H9 (cell line): ENCODE results near the gene IDI2. TPM values are rescaled to one million over a fixed set of nuclear protein-coding genes. Genes with fewer than 3 reads are reported as not detected.

Experiments used
- DNase-seq: peaks from one replicate; pipeline ENCODE4 v3.0.0-alpha.2; 2017
- H2AFZ ChIP-seq: one replicate; pipeline ENCODE4 v1.6.1; 2013; ENCODE audit warnings: mild to moderate bottlenecking, low read length, control low read depth, moderate library complexity
- H2AK5ac ChIP-seq: 2 replicates; pipeline ENCODE4 v1.6.1; 2013; ENCODE audit warnings: low read length, control low read depth, mixed read lengths; ENCODE audit not compliant: insufficient read length
- H2BK120ac ChIP-seq: one replicate; pipeline ENCODE4 v1.6.1; 2013; ENCODE audit warnings: low read depth, mild to moderate bottlenecking, low read length, control low read depth, inconsistent platforms; ENCODE audit not compliant: poor library complexity, severe bottlenecking
- H2BK12ac ChIP-seq: 2 replicates; pipeline ENCODE4 v1.6.1; 2013; ENCODE audit warnings: low read length, control low read depth, mixed read lengths, low read depth; ENCODE audit not compliant: insufficient read length
- H2BK15ac ChIP-seq: 2 replicates; pipeline ENCODE4 v1.6.1; 2013; ENCODE audit warnings: low read depth, low read length, control low read depth
- H2BK20ac ChIP-seq: one replicate; pipeline ENCODE4 v1.6.1; 2013; ENCODE audit warnings: low read depth, mild to moderate bottlenecking, low read length, control low read depth, inconsistent platforms; ENCODE audit not compliant: poor library complexity, severe bottlenecking
- H2BK5ac ChIP-seq: 2 replicates; pipeline ENCODE4 v1.6.1; 2013; ENCODE audit warnings: low read length, control low read depth, mixed read lengths; ENCODE audit not compliant: insufficient read length
- H3K14ac ChIP-seq: 2 replicates; pipeline ENCODE4 v1.6.1; 2013; ENCODE audit warnings: low read length, control low read depth; ENCODE audit not compliant: insufficient read depth
- H3K18ac ChIP-seq: 2 replicates; pipeline ENCODE4 v1.6.1; 2013; ENCODE audit warnings: low read depth, mild to moderate bottlenecking, mixed read lengths, low read length, control low read depth; ENCODE audit not compliant: insufficient read length
- H3K23ac ChIP-seq: 2 replicates; pipeline ENCODE4 v1.6.1; 2013; ENCODE audit warnings: low read length, control low read depth, mixed read lengths, low read depth; ENCODE audit not compliant: insufficient read length
- H3K23me2 ChIP-seq: 2 replicates; pipeline ENCODE4 v1.6.1; 2013; ENCODE audit warnings: low read depth, mild to moderate bottlenecking, mixed read lengths, low read length, control low read depth; ENCODE audit not compliant: insufficient read length, poor library complexity, severe bottlenecking
- H3K27ac ChIP-seq: 2 replicates; pipeline ENCODE4 v1.5.1; 2013; ENCODE audit warnings: low read length, control low read depth, mixed read lengths, low read depth; ENCODE audit not compliant: insufficient read length
- H3K27me3 ChIP-seq: 2 replicates; pipeline ENCODE4 v1.6.1; 2013; ENCODE audit warnings: low read length, control low read depth, inconsistent platforms; ENCODE audit not compliant: insufficient read depth
- H3K4ac ChIP-seq: 2 replicates; pipeline ENCODE4 v1.6.1; 2013; ENCODE audit warnings: low read depth, mild to moderate bottlenecking, control low read depth, inconsistent platforms, low read length, moderate library complexity
- H3K4me1 ChIP-seq: 2 replicates; pipeline ENCODE4 v1.6.1; 2013; ENCODE audit warnings: low read length, control low read depth, inconsistent platforms; ENCODE audit not compliant: insufficient read depth
- H3K4me2 ChIP-seq: 2 replicates; pipeline ENCODE4 v1.6.1; 2013; ENCODE audit warnings: low read length, control low read depth, mixed read lengths; ENCODE audit not compliant: insufficient read length, insufficient read depth
- H3K56ac ChIP-seq: 2 replicates; pipeline ENCODE4 v1.6.1; 2013; ENCODE audit warnings: low read depth, mild to moderate bottlenecking, mixed read lengths, low read length, control low read depth; ENCODE audit not compliant: insufficient read length
- H3K79me1 ChIP-seq: 2 replicates; pipeline ENCODE4 v1.6.1; 2013; ENCODE audit warnings: low read depth, mild to moderate bottlenecking, moderate library complexity, low read length, control low read depth, inconsistent platforms; ENCODE audit not compliant: insufficient read depth, poor library complexity, severe bottlenecking
- H3K79me2 ChIP-seq: 2 replicates; pipeline ENCODE4 v1.6.1; 2013; ENCODE audit warnings: low read length, control low read depth, inconsistent platforms; ENCODE audit not compliant: insufficient read depth
- H3K9ac ChIP-seq: 2 replicates; pipeline ENCODE4 v1.6.1; 2013; ENCODE audit warnings: low read length, control low read depth, mixed read lengths; ENCODE audit not compliant: insufficient read length; ENCODE audit errors: extremely low read depth
- H3K9me3 ChIP-seq: one replicate; pipeline ENCODE4 v1.6.1; 2013; ENCODE audit warnings: low read depth, low read length, inconsistent platforms; ENCODE audit not compliant: control insufficient read depth
- H3T11ph ChIP-seq: one replicate; pipeline ENCODE4 v1.6.1; 2013; ENCODE audit warnings: mild to moderate bottlenecking, low read length, control low read depth, inconsistent platforms
- H4K20me1 ChIP-seq: one replicate; pipeline ENCODE4 v1.6.1; 2013; ENCODE audit not compliant: control insufficient read depth, insufficient read length, insufficient read depth
- H4K5ac ChIP-seq: 2 replicates; pipeline ENCODE4 v1.6.1; 2013; ENCODE audit warnings: low read depth, mild to moderate bottlenecking, mixed read lengths, low read length, control low read depth; ENCODE audit not compliant: insufficient read length
- H4K8ac ChIP-seq: replicated peaks from 2 replicates; pipeline ENCODE4 v1.6.1; 2013; ENCODE audit warnings: low read length, control low read depth, mixed read lengths, low read depth; ENCODE audit not compliant: insufficient read length
- H4K91ac ChIP-seq: 2 replicates; pipeline ENCODE4 v1.6.1; 2013; ENCODE audit warnings: low read depth, mild to moderate bottlenecking, moderate library complexity, mixed read lengths, low read length, control low read depth; ENCODE audit not compliant: insufficient read length
- H3K27ac Mint-ChIP-seq, 3 experiments: 2 replicates in 2 of 3; 3 replicates in 1 of 3; pipeline ENCODE4 v1.8.0; 2020 to 2021; ENCODE audit warnings: mixed read lengths in 3 of 3, mild to moderate bottlenecking in 1 of 3, moderate library complexity in 1 of 3
- H3K27me3 Mint-ChIP-seq: 2 replicates; pipeline ENCODE4 v1.8.0; 2021; ENCODE audit warnings: low read depth, mild to moderate bottlenecking, moderate library complexity, mixed read lengths
- H3K36me3 Mint-ChIP-seq, 3 experiments: 2 replicates in 2 of 3; 3 replicates in 1 of 3; pipeline ENCODE4 v1.8.0; 2020 to 2021; ENCODE audit warnings: low read depth in 3 of 3, mixed read lengths in 3 of 3; ENCODE audit not compliant: insufficient read depth in 1 of 3
- H3K4me1 Mint-ChIP-seq, 2 experiments: 2 replicates each; pipeline ENCODE4 v1.8.0; 2020; ENCODE audit warnings: mixed read lengths in 2 of 2
- H3K4me3 Mint-ChIP-seq, 2 experiments: 2 replicates in 1 of 2; 3 replicates in 1 of 2; pipeline ENCODE4 v1.8.0; 2020 to 2021; ENCODE audit warnings: mild to moderate bottlenecking in 2 of 2, mixed read lengths in 2 of 2, moderate library complexity in 1 of 2
- H3K9me3 Mint-ChIP-seq, 2 experiments: 2 replicates in 1 of 2; 3 replicates in 1 of 2; pipeline ENCODE4 v1.8.0; 2020; ENCODE audit warnings: mild to moderate bottlenecking in 2 of 2, mixed read lengths in 2 of 2, moderate library complexity in 1 of 2
- WGBS: extraction: QIAGEN DNeasy Blood & Tissue Kit; methylation state at CpG from one replicate; pipeline ENCODE4 v1.1.7; 2013; ENCODE audit warnings: missing lambda C conversion rate, low lambda C conversion rate, mixed read lengths; ENCODE audit not compliant: insufficient read length; ENCODE audit errors: extremely low coverage; 5-methylcytosine and 5-hydroxymethylcytosine counted together
- total RNA-seq: library from RNA; stranded (reverse); gene quantifications from 2 replicates; pipeline ENCODE4 v1.2.1, GENCODE V29; 2021
- TF ChIP-seq, protein P1 (sequence below): fragments of 200-600 bp; sonication (generic); conservative IDR thresholded peaks from 3 replicates; pipeline ENCODE4 v1.8.0; 2021; ENCODE audit warnings: antibody characterized with exemption, mild to moderate bottlenecking

Gene IDI2
- total RNA-seq, 1 experiment from 2014 or later: not detected

DNA sequence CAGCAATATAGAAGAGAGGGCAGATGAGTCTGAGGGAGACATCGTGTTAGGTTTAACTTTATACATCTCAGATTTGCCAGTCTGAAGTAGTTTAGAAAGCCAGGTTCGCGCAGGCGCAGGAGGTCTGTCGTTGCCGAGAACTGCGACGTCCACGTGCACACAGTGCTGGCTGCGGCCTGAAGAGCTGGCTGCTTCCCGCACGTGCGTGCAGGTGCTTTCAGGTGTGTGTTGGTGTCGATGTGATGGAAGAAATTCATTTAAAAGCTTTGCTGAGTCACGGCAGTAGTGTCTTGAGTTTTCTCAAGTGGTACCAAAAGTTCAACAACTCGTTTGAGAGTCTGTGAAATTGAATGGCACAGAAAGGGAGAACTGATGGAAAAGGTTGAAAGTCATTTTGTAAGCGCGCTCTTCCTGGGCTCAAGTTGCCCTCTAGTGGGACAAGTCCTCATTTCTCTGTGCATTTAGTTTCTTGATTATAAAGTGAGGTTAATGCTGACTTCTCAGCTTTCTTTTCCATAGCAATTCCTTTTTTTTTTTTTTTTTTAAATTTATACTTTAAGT lies 49.2 kb upstream of the IDI2 start:
- no peaks in the 10 kb centered on the region for H4K20me1 ChIP-seq
- no peaks in the 10 kb centered on the region for H3K27me3 Mint-ChIP-seq
- H3K18ac ChIP-seq: no peak overlapping the region
- WGBS: no CpG with 5 or more reads among the region's 18 CpGs
- no peak overlapping the region for H3T11ph ChIP-seq
- no peak overlapping the region for H3K4me2 ChIP-seq
- peaks cover 6 to 7% of the 10 kb centered on the region in 2 experiments; a peak in 3 of 4 replicates for H3K4me1 Mint-ChIP-seq
- H4K8ac ChIP-seq: no peak overlapping the region
- no peak overlapping the region for H3K14ac ChIP-seq
- H3K27ac ChIP-seq: no peak overlapping the region
- peak overlapping the region; percentile 21 to 57 (median 32); a peak in 4 of 7 replicates for H3K27ac Mint-ChIP-seq
- 0 out of 2 replicates have a peak, but pooled peaks cover 3% of the 10 kb centered on the region for H3K4me1 ChIP-seq
- peaks cover 2% of the 10 kb centered on the region for H3K79me1 ChIP-seq
- H2BK5ac ChIP-seq: no peak overlapping the region
- H4K91ac ChIP-seq: no peak overlapping the region
- H4K5ac ChIP-seq: no peak overlapping the region
- no peaks in the 10 kb centered on the region for H3K9me3 ChIP-seq
- DNase-seq: no peak
- H2AFZ ChIP-seq: no peak overlapping the region
- no peak overlapping the region for H3K4me3 Mint-ChIP-seq
- no peaks in the 10 kb centered on the region for H3K79me2 ChIP-seq
- TF ChIP-seq, protein P1, sequence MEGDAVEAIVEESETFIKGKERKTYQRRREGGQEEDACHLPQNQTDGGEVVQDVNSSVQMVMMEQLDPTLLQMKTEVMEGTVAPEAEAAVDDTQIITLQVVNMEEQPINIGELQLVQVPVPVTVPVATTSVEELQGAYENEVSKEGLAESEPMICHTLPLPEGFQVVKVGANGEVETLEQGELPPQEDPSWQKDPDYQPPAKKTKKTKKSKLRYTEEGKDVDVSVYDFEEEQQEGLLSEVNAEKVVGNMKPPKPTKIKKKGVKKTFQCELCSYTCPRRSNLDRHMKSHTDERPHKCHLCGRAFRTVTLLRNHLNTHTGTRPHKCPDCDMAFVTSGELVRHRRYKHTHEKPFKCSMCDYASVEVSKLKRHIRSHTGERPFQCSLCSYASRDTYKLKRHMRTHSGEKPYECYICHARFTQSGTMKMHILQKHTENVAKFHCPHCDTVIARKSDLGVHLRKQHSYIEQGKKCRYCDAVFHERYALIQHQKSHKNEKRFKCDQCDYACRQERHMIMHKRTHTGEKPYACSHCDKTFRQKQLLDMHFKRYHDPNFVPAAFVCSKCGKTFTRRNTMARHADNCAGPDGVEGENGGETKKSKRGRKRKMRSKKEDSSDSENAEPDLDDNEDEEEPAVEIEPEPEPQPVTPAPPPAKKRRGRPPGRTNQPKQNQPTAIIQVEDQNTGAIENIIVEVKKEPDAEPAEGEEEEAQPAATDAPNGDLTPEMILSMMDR: peak; percentile 51; the same call in 2 of the 3 replicates
- peaks cover 2 to 43% (median 16%) of the 10 kb centered on the region in 3 experiments; a peak in 6 of 7 replicates for H3K36me3 Mint-ChIP-seq
- H3K4ac ChIP-seq: no peak overlapping the region
- no peak overlapping the region for H2AK5ac ChIP-seq
- no peak overlapping the region for H2BK120ac ChIP-seq
- H2BK12ac ChIP-seq: no peak overlapping the region
- no peak overlapping the region for H3K56ac ChIP-seq
- H3K23me2 ChIP-seq: no peaks in the 10 kb centered on the region
- H3K23ac ChIP-seq: no peak overlapping the region
- no peaks in the 10 kb centered on the region for H3K9me3 Mint-ChIP-seq
- no peak overlapping the region for H2BK15ac ChIP-seq
- H3K9ac ChIP-seq: no peak overlapping the region
- H2BK20ac ChIP-seq: no peak overlapping the region
- no peaks in the 10 kb centered on the region for H3K27me3 ChIP-seq
